Caki2 (cell line): ENCODE data around the gene MAN1B1. TPM values are rescaled to one million over a fixed set of nuclear protein-coding genes. Genes with fewer than 3 reads are reported as not detected.
"Not testable (repeated sequence)": the region's sequence is repeated elsewhere in the genome, so short reads cannot be mapped to it uniquely, and the experiment has no call there.

ENCODE experiments used
- DNase-seq: peaks from one replicate; pipeline ENCODE4 v3.0.0-alpha.2; 2015; ENCODE audit warnings: low read depth
- in situ Hi-C: cut with HindIII; loops from 2 replicates; pipeline ENCODE4 v1.10.0; 2016; ENCODE audit warnings: low sequenced_read_pairs, low pct_unique_long_range_greater_than_20kb, mixed read lengths
- total RNA-seq: library from RNA; depleted of rRNA; stranded (reverse); fragments of >200 nt; shearing (Covaris generic); gene quantifications from 2 replicates; pipeline ENCODE4 v1.2.3, GENCODE V29; 2014; ENCODE audit warnings: low replicate concordance

The MAN1B1 gene
- total RNA-seq, 1 experiment from 2014 or later = 79.4 TPM

DNA sequence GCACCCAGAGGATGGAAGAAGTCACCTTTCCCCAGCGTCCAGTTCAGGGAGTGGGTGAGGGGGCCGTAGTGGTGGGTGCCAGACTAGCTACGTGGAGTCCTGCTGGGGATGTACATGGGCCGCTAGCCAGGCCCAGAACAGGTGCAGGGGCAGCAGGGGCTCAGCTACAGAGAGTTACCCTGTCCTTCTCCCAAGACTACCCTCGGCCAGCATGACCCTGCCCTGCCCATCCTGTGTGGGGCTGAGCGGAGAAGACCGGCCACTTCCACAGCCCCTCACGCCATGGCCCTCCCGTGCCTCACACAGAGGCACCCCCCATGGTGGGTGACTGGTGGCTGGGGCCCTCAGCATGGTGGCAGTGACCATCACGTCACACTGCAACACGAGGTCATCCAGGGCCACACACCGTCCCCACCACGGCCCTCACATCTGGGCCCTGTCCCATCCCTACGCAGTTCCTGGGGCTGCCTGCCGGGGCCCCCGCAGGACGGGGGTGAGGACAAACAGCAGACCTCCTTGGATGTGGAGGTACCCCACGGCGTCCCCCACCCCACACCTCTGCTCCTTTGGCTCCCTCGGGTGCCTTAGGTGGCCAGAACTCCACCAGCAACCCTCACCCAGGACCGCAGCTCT, 28.7 kb downstream of the MAN1B1 start:
- in situ Hi-C loops = no loop called here
- DNase-seq = no peak

GRCh38 chr9:137116027-137116507, 29.3 kb downstream of the MAN1B1 start:
- no peak for DNase-seq
- in situ Hi-C loops = no loop called here

- DNase-seq = no peak
Observed at GRCh38 chr9:137116728-137117127, 29.9 kb downstream of the MAN1B1 start.

GRCh38 chr9:137117269-137117731, 30.5 kb downstream of the MAN1B1 start:
- in situ Hi-C loops = no loop called here
- no peak for DNase-seq

More at GRCh38 chr9:137116728-137117127, 29.9 kb downstream of the MAN1B1 start:
- in situ Hi-C loops = no loop called here

DNA sequence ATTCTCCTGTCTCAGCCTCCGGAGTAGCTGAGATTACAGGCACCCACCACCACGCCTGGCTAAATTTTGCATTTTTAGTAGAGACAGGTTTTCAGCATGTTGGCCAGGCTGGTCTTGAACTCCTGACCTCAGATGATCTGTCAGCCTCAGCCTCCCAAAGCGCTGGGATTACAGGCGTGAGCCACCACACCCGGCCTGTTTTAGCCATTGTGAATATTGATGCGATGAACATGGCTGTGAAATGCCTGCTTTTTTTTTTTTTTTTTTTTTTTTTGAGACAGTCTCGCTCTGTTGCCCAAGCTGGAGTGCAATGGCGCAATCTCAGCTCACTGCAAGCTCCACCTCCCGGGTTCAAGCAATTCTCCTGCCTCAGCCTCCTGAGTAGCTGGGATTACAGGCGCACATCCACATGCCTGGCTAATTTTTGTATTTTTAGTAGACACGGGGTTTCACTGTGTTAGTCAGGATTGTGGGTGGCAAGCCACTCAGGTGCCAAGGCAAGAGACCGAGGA, 31.4 kb downstream of the MAN1B1 start:
- DNase-seq, in situ Hi-C loops: not testable (repeated sequence)

DNA sequence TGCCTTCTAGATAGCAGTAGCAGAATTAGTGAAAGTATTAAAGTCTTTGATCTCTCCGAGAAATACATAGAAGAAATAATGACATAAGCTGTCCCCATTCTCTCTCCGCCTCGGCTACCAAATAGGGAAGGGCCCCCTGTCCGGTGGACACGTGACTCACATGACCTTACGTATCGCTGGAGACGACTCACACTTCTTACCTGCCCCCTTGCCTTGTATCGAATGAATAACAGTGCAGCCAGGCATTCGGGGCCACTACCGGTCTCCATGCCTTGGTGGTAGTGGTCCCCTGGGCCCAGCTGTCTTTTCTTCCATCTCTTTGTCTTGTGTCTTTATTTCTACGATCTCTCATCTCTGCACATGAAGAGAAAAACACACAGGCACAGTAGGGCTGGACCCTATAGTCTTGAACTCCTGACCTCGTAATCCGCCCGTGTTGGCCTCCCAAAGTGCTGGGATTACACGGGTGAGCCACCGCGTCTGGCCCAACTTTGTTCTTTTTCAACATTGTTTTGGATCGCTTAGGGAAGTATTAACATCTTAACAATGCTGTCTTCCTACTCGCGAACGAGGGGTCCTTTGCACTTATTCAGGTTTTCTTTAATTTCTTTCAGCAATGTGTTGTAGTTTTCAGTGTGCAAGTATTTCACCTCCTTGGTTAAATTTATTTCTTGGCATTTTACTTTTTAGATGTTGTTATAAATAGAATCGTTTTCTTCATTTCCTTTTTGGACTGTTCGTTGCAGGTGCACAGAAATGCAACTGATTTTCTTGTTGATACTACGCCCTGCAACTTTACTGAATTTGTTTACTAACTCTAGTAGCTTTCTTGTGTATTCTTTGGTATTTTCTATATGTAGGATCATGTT, 35.4 kb downstream of the MAN1B1 start:
- DNase-seq, in situ Hi-C loops: not testable (repeated sequence)

GRCh38 chr9:137122796-137123467, 36.1 kb downstream of the MAN1B1 start:
- in situ Hi-C loops = not testable (repeated sequence)
- peak; percentile 23 for DNase-seq

- in situ Hi-C loops = no loop called here
Observed at GRCh38 chr9:137123468-137123837, 36.7 kb downstream of the MAN1B1 start.

GRCh38 chr9:137123952-137124462, 37.2 kb downstream of the MAN1B1 start:
- in situ Hi-C loops, DNase-seq: not testable (repeated sequence)

More at GRCh38 chr9:137123468-137123837, 36.7 kb downstream of the MAN1B1 start:
- no peak for DNase-seq

- no peak for DNase-seq
- in situ Hi-C loops = no loop called here
Observed at GRCh38 chr9:137126786-137127185, 40.0 kb downstream of the MAN1B1 start.

DNA sequence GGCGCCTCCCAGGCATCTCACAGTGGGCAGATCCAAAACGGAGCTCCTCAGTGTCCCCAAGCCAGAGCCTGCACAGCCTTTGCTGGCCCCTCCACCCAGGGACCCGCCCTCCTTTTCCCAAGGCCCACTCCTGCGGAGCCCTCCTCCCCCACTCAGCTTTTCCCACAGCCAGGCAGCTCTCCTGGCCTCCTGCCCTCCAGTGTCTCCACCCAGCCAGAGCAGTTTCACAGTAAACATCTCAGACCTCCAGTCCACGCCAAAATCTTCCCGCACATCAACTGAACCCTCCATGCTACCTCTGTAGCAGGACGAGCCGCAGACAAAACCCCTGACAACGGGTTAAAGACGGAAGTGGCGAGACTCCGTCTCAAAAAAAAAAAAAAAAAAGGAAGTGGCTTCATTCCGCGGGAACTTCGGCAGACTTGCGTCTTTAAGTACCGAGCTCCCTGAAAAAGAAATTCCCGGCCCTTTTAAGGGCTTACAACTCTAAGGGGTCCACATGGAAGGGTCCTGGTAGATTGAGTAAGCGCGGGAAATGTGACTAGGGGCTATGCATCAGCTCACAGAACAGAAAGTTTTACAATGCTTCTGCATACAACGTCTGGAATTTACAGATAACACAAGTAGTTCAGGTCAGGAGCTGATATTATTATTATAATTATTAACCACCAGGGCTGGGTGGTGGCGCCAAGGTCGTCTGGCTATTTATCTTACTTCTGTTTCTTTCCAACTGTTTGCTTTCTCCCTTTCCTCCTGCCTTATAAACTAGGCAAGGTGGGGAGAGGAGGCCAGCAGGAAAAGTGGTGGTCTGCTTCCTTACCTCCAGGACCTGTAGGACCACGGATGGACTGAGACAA, 40.7 kb downstream of the MAN1B1 start:
- in situ Hi-C loops = no loop called here

DNA sequence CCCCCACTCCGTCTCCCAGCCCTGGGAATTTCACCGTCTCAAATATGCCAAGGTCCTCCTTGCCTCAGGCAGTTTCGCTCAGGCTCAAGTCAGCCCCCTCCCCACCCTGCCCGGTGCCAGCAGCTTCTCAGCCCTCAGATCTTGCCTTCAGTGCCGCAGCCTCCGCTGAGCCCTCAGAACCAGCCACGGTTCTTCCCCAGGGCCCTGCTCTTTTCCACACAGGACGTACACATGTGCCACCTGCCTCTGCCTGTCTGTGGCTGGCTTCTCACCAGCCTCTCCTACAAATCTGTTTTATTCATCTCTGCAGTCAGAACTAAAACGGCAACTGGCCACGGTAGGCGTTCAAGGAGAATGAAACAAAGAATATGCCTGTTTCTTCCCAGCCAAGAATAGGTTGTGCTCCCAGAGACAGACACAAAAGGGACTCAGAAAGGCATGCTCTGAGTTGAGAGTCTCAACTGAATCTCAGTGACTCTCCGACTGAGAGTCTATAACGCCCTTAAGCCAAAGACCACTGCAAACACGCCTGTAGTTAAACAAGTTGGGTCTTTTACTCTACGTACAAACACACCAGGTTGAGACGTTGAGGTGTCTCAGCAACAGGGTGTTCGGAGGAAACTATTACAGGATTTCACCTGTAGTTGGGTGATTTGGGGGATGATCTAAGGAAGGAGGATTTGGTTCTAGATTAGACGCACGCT, 41.5 kb downstream of the MAN1B1 start:
- DNase-seq = no peak
- in situ Hi-C loops = no loop called here

More for the DNA sequence above, 40.7 kb downstream of the MAN1B1 start:
- DNase-seq = peak; percentile 77

DNA sequence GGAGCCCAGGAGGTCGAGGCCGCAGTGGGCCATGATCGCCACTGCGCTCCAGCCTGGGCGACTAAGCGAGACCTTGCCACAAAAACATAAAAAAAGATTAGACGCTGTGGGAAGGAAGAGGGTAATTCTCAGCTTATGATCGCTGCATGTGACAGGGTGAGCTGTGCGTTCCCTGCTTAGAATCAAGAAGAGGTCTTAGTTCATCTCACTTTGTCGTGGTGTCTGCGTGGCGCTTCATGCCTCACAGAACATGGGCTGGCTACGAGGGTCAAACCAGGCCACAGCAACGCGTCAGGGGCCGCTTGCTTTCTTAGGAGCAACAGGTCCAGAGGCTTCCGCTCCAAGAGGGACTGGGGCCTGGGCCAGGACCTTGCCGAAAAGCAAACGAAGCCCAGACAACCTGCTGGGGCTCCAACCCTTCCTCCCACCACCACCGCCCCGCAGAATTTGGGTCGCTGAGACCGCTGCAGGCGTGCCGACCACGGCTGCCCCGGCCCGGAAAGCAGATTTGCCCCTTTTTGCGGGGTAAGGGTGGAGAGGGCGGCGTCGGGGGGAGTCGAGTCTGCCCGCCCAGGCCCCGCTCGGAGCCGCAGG, 42.2 kb downstream of the MAN1B1 start:
- in situ Hi-C loops = no loop called here

DNA sequence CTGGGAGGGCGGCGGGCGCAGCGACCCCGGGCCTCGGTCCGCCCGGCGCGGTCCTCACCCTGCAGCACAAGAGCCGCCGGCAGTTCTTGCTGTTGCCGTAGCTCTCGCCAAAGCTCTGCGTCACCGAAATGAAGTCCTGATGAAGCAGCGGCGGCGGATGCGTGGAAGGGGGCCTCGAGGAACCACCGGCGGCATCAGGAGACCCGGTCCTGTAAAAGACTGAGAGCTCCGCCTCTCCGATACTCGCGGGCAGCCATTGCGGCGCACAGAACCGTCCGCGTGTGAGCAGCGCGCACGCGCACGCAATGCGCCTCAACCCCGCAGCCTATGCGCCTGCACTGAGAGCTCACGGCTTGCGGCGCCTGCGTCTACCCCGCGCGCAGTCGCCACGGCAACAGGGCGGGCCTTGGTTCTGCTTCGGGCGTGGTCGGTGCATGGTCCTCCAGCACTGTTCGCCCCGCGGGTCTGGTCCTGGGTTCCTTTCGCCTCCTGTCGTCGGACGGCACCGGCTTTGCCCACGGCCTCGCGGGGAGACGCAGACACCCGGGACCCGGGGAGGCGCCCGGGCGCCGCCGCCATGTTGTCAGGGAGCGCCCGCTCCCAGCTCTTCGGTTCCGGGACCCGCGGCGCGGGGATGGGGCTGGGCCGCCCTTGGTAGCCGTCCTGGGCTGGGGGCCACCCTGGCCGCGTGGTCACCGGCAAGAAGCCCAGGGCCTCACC, 42.8 kb downstream of the MAN1B1 start:
- in situ Hi-C loops = no loop called here
- peak; percentile 87 for DNase-seq

More for the DNA sequence above, 42.2 kb downstream of the MAN1B1 start:
- DNase-seq = peak; percentile 44

- DNase-seq = no peak
Observed at GRCh38 chr9:137130176-137130755, 43.5 kb downstream of the MAN1B1 start.

GRCh38 chr9:137134191-137134590, 47.4 kb downstream of the MAN1B1 start:
- in situ Hi-C loops = no loop called here
- no peak for DNase-seq

More at GRCh38 chr9:137130176-137130755, 43.5 kb downstream of the MAN1B1 start:
- in situ Hi-C loops = no loop called here
